HG03521 (cell line): ENCODE data around the gene DRAP1.
"Not testable (repeated sequence)": the region's sequence is repeated elsewhere in the genome, so short reads cannot be mapped to it uniquely, and the experiment has no call there.

Experiments
- ATAC-seq: cut with Tn5 transposase; IDR thresholded peaks from one replicate; pipeline ENCODE4 v1.9.1; 2021; ENCODE audit warnings: mild to moderate bottlenecking, moderate library complexity; ENCODE audit not compliant: unreplicated experiment

DRAP1 gene

DNA sequence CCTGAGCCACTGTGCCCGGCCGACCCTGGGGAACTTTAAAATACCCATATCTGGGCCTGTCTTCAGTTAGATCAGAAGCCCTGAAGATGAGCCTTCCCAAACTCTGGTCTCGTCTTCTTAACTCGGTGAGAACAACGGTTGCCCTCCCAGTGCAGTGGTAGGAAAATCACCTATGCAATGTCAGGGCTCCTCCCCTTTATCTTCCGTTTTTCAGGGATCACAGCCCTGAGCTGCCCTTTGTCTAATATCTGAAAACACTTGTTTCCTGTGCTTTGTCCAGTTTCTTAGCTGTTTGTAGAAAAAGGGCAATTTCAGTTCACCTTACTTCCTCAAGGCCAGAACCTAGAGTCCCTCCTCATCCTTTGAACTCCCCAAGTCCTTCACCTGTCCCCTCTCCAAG lies 9.4 kb downstream of the DRAP1 start:
- no peak for ATAC-seq

DNA sequence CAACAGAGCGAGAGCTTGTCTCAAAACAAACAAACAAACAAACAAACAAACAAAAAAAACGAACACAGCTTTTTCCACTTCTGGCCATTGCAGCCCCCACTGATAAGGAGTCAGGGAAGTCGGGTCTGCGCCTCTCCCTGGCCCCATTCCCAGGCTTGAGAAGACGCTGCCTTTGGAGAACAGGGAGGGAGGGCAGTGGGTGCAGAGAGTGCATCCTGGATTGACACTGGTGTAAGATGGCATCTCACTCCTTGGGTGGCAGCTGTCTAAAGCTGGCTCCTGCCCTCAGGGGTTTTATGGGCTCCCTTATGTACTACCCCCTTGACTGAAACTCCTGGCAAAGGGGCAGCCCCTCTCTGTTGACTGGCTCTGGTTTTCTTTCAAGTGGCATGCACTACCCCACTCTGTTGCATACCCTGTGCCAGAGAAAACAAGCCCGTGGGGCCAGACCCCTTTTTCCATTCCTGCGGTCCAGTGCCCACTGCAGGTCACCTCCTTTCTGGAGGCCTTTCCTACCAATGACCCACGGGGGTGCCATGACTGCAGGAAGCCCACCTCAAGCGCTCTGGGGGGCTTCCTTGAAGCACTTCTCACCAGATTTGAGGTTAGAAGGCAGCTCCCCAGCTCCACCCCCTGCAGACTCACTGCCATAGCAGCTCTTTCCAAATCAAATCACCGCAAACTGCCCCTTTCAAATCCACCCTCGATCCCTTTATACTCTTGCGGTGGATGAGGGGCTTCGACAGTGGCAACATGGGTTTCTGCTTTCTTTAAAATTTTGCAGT lies 12.7 kb downstream of the DRAP1 start:
- no peak for ATAC-seq

- no peak for ATAC-seq
Measured at GRCh38 chr11:65932558-65932919, 13.3 kb downstream of the DRAP1 start.

DNA sequence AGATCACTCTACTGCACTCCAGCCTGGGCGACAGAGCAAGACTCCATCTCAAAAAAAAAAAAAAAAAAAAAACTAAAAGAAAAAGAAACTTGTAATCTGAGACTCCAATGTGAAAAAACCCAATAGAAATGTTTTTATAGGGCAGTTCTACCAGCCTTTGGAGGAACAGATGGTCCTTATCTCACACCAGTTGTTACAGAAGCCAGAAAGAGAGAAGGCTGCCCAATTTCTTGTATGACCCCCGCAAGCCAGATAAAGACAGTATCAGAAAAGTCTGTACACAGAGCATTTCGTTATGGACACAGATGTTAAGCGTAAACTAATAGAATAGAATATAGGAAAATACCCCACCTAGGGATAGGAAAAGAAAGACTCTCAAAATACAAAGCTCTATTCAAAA lies 14.8 kb downstream of the DRAP1 start:
- no peak for ATAC-seq

GRCh38 chr11:65937766-65938165 lies 18.5 kb downstream of the DRAP1 start:
- ATAC-seq, result no peak

DNA sequence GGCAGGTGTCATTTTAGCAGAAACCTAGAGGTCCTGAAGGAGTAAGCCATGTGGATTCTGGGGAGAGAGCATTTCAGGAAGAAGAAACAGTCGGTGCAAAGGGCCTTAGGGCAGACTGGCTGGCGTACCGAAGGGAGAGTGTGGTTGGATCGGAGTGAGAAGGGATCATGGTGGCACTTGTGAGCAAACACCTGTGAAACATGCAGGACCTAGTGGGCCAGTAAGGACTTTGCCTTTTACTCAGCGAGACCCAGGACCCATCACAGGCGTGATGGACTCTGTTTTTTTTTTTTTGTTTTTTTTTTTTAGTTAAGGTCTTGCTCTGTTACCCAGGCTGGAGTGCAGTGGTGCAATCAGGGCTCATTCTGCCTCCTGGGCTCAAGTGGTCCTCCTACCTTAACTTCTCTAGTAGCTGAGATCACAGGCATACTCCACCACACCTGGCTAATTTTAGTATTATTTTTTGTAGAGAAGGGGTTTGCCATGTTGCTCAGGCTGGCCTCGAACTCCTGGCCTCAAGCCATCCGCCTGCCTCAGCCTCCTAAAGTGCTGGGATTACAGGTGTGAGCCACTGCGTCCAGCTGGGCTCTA lies 22.6 kb downstream of the DRAP1 start:
- no peak for ATAC-seq

DNA sequence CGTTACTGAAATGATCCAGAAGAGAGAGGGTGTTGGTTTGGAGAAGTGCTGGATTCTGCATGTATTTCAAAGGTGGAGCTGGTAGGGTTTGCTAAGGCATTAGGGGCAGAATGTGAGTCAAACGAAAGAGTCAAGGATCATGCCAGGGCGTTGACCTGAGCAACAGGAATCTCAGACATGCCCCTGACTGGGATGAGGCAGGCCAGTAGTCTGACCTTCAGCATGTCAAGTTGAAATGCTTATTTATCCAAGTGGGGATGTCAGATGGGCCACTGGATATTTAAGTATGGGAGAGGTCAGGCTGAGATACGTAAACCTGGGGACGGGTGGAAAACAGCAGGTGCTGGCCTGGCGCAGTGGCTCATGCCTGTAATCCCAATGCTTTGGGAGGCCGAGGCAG lies 23.3 kb downstream of the DRAP1 start:
- no peak for ATAC-seq

DNA sequence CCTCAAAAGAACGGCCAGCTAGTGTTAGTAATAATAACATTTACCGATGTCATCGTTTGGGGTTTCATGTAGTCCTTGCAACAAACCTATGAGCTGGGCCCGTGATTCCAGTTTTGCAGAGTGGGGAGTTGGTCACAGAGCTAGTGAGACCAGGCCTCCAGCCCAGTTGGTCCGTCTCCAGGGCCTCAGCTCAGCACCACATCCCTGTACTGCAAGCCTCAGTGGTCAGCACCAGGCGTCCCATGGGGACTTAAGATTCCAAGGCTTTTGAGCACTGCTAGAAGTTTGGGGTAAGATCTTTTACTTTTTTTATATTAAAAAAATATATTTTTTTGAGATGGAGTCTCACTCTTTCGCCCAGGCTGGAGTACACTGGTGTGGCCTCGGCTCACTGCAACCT lies 25.0 kb downstream of the DRAP1 start:
- no peak for ATAC-seq

DNA sequence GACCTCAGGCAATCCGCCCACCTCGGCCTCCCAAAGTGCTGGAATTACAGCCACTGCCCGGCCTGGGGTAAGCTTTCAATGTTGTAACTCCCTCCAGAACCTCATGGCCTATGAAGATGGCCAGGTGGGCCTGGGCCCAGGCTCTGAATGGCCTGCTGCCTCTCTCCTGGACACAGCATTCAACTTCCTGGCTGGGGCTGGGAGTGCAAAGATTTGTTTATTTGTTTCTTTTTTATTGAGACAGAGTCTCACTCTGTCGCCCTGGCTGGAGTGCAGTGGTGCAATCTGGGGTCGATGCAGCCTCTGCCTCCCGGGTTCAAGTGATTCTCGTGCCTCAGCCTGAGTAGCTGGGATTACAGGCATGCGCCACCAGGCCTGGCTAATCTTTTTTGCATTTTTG lies 25.5 kb downstream of the DRAP1 start:
- no peak for ATAC-seq

DNA sequence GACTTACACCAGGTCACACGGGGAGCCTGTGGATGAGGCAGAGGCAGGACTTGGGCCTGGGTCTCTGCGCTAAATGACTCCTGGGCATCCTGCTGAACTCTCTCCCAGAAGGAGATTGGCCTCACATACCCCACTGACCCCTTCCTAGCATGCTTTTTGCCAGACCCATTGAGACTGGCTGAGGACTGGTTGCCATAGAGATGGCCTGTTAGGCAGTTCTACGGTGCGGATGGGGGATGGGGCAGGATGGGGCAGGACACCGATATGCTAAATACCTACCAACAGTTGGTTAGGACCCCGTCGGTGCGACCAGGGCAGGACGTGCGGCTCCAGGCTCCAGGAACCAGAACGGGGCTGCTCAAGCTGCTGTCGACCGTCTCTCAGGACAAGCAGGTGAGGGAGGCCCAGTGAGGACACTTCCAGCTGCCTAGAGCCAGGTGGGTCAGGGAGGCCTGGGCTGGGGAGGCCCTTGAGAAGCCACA lies 26.2 kb downstream of the DRAP1 start, which contains the start of gene TSGA10IP:
Gene TSGA10IP (plus strand): TSS at position 51 of the 482 bp plus-strand sequence. CDS start 196 bp downstream, at position 247.
- ATAC-seq, result no peak

DNA sequence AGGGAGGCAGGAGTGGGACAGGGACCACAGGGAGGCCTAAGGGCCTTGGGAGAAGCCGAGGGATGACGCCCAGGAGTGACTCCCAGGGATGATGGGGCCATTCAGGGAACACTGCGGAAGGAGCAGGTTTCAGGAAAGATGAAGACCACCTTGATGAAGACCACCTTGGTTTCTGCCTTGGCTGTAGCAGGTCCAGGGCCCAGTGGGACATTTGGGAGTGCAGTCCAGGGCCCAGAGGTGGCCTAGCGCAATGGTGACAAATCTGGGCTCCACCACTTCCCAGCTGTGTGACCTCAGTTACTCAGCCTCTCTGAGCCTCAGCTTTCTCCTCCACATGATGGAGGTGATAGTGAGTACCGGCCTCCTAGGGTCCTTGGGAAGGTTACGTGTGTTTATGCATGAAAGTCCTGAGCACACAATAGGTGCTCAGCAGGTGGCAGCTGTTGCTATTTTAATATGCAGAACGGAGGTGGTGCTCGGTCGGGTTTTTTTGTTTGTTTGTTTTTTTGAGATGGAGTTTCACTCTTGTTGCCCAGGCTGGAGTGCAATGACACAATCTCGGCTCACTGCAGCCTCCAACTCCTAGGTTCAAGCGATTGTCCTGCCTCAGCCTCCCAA lies 26.8 kb downstream of the DRAP1 start:
- ATAC-seq, result no peak

DNA sequence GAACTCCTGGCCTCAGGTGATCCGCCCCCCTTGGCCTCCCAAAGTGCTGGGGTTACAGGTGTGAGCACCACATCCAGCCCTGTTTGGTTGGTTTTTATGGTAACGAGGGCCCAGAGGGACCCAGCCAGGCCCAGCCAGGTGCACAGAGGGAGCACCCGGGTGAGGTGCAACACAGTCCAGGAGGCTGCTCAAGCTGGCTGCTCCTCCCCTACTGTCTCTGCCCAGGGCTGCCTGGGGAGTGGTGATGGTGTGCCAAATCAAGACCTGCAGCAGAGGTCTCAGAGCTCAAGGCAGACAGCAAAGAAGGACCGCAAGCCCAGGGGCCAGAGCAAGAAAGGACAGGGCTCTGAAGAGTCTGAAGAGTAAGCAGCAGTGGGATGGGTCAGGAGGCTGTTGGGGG lies 27.4 kb downstream of the DRAP1 start:
- no peak for ATAC-seq

GRCh38 chr11:65947133-65947532 lies 27.9 kb downstream of the DRAP1 start:
- no peak for ATAC-seq

DNA sequence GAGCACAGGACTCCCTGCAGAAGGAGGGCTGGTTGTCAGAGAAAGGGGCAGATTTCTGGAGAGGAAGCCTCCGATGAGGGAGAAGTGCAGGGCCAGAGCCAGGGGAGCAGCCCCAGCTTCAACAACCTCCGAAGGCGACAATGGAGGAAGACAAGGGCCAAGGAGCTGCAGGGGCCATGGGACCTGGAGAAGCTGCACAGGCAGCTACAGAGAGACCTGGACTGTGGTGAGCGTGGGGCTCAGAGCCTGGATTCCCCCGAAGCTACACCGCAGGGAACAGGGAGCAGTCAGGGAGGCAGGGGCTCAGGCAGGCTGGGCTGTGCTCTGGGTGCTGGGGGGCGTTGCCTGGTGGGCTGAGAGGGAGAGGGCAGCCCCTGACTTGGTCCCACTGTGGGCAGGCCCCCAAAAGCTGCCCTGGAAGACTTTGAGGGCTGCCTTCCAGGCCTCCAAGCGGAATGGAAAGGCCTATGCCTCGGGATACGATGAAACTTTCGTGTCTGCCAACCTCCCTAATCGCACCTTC lies 28.4 kb downstream of the DRAP1 start:
- no peak for ATAC-seq

DNA sequence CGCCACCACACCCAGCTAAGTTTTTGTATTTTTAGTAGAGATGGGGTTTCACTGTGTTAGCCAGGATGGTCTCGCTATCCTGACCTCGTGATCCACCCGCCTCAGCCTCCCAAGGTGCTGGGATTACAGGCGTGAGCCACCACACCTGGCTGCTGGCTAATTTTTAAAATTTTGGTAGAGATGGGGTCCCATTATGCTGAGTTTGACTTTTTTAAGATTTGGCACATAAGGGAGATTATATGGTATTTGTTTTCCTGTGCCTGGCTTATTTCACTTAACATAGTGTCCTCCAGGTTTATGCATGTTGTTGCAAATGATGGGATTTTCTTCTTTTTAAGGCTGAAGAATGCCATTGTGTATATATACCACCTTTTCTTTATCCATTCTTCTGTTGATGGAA lies 31.5 kb downstream of the DRAP1 start:
- ATAC-seq, result not testable (repeated sequence)

DNA sequence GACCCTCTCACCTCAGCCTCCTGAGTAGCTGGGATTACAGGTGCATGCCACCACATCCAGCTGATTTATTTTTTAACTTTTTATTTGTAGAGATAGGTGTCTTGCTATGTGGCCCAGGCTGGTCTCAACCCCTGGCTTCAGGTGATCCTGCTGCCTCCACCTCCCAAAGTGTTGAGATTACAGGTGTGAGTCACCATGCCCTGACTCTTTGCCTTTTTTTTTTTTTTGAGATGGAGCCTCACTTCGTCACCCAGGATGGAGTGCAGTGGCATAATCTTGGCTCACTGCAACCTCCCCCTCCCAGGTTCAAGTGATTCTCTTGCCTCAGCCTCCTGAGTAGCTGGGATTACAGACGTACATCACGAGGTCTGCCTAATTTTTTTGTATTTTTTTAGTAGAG lies 32.4 kb downstream of the DRAP1 start:
- not testable (repeated sequence) for ATAC-seq

DNA sequence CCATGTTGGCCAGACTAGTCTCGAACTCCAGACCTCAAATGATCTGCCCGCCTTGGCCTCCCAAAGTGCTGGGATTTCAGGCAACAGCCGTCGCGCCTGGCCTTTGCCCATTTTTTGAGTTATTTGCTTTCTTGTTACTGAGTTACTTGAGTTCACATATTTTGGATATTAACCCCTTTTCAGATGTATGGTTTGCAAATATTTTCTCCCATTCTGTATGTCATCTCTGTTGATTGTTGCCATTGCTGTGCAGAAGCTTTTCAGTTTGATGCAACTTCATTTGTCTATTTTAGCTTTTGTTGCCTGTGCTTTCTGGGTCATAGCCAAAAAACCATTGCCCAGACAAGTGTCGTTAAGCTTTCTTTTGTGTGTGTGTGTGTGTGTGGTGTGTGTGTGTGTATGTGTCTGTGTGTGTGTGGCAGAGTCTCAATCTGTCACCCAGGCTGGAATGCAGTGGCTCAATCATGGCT lies 32.9 kb downstream of the DRAP1 start:
- no peak for ATAC-seq

GRCh38 chr11:65953471-65953870 lies 34.2 kb downstream of the DRAP1 start:
- no peak for ATAC-seq

DNA sequence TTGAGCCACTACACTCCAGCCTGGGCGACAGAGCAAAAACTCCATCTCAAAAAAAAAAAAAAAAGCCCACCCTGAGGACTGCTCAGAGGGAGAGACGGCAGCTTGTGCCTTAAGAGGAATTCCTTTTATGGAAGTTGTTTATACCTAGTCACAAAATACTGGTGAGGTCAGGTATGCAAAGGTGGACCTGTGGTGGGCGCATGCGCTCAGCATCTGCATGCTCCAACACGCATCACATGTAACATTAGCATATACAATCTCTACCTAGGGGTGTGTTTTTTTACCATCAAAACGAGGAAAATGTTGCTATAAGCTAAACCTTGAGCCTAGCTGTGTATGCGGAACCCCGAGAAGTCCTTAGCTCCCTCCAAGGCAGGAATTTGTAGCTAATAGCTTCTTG lies 35.5 kb downstream of the DRAP1 start:
- no peak for ATAC-seq

- ATAC-seq, result no peak
Measured at GRCh38 chr11:65958291-65958690, 39.1 kb downstream of the DRAP1 start.

GRCh38 chr11:65958774-65959420 lies 39.7 kb downstream of the DRAP1 start:
- ATAC-seq, result no peak
